Endothelial cell of umbilical vein (primary cell): ENCODE data around the gene CEP128. TPM values are rescaled to one million over a fixed set of nuclear protein-coding genes. Genes with fewer than 3 reads are reported as not detected.

ENCODE experiments used
- BruUV-seq: library from RNA; stranded (reverse); fragments of 400-500 nt; replicated peaks from 2 replicates; lab custom pipeline; 2021; lab: Mats Ljungman, UMichigan
- CTCF ChIA-PET: fragments of 300-600, 350-600 bp; sonication (Branson Sonifier 250); formaldehyde crosslinking; loops from one replicate; lab custom pipeline; 2021; ENCODE audit warnings: antibody characterized with exemption, inconsistent platforms; lab: Charles Lee
- POLR2A ChIA-PET: fragments of 300-600, 350-600 bp; sonication (Branson Sonifier 250); formaldehyde crosslinking; loops from one replicate; lab custom pipeline; 2021; ENCODE audit warnings: antibody characterized with exemption, inconsistent platforms; lab: Charles Lee
- DNase-seq: peaks from one replicate; pipeline ENCODE4 v3.0.0-alpha.2; 2011; ENCODE audit warnings: low read depth, low spot score
- FAIRE-seq: peaks from 2 replicates; lab custom pipeline; 2011; peaks lifted over from hg19 to GRCh38; lab: Jason Lieb, UNC
- H2AFZ ChIP-seq: 2 replicates; pipeline ENCODE4 v1.6.0; 2012; ENCODE audit warnings: low read depth, low read length, control low read depth, inconsistent platforms
- H3K27ac ChIP-seq: 2 replicates; pipeline ENCODE4 v1.5.1; 2011; ENCODE audit warnings: low read depth, mild to moderate bottlenecking, control low read depth, low read length, moderate library complexity; ENCODE audit not compliant: insufficient read depth
- H3K27me3 ChIP-seq, 2 experiments: 2 replicates each; pipeline versions ENCODE4 v1.6.0 to v1.6.1; 2011; ENCODE audit warnings: low read length in 2 of 2, mixed read lengths in 1 of 2; ENCODE audit not compliant: control insufficient read depth in 2 of 2, insufficient read depth in 2 of 2
- H3K36me3 ChIP-seq, 2 experiments: 2 replicates in 1 of 2; 3 replicates in 1 of 2; pipeline ENCODE4 v1.5.1; 2011; ENCODE audit warnings: low read length in 2 of 2, mild to moderate bottlenecking in 1 of 2, moderate library complexity in 1 of 2; ENCODE audit not compliant: control insufficient read depth in 2 of 2, insufficient read depth in 2 of 2; ENCODE audit errors: extremely low read depth in 1 of 2
- H3K4me1 ChIP-seq: 3 replicates; pipeline ENCODE4 v1.5.1; 2011; ENCODE audit warnings: mild to moderate bottlenecking, low read length; ENCODE audit not compliant: control insufficient read depth, insufficient read depth; ENCODE audit errors: extremely low read depth
- H3K4me2 ChIP-seq: 2 replicates; pipeline ENCODE4 v1.6.1; 2011; ENCODE audit warnings: low read length, control low read depth, mixed read lengths; ENCODE audit not compliant: insufficient read depth
- H3K4me3 ChIP-seq, 3 experiments: fragments of 200-600 bp in 1 of 3; sonication (generic), shearing (Covaris generic) in 1 of 3; replicated peaks in 1 of 3; 2 replicates each; pipeline ENCODE4 v1.5.1; 2011 to 2016; ENCODE audit warnings: control low read depth in 3 of 3, low read length in 3 of 3, mild to moderate bottlenecking in 2 of 3, inconsistent platforms in 1 of 3, low read depth in 1 of 3, moderate library complexity in 1 of 3; ENCODE audit not compliant: insufficient read depth in 1 of 3
- H3K79me2 ChIP-seq: 2 replicates; pipeline ENCODE4 v1.6.0; 2012; ENCODE audit warnings: low read length, inconsistent platforms; ENCODE audit not compliant: control insufficient read depth, insufficient read depth
- H3K9ac ChIP-seq: replicated peaks from 2 replicates; pipeline ENCODE3; 2011; ENCODE audit warnings: low read length, control low read depth; ENCODE audit not compliant: insufficient read depth; ENCODE audit errors: extremely low read depth
- H3K9me1 ChIP-seq: replicated peaks from 3 replicates; pipeline ENCODE4 v1.6.0; 2011; ENCODE audit warnings: mild to moderate bottlenecking, low read length; ENCODE audit not compliant: control insufficient read depth, insufficient read depth; ENCODE audit errors: extremely low read depth
- H3K9me3 ChIP-seq: replicated peaks from 2 replicates; pipeline ENCODE4 v1.5.1; 2012; ENCODE audit warnings: low read length, inconsistent platforms; ENCODE audit not compliant: control insufficient read depth, insufficient read depth
- H4K20me1 ChIP-seq: replicated peaks from 2 replicates; pipeline ENCODE3; 2011; ENCODE audit warnings: mild to moderate bottlenecking, low read length; ENCODE audit not compliant: control insufficient read depth, insufficient read depth; ENCODE audit errors: extremely low read depth
- CTCF ChIP-seq, 2 donors: IDR thresholded peaks; 1 replicate in 1 of 2; 2 replicates in 1 of 2; pipeline ENCODE4 v1.5.1; 2011; ENCODE audit warnings: low read length in 2 of 2, mild to moderate bottlenecking in 2 of 2, moderate library complexity in 2 of 2, control low read depth in 1 of 2, inconsistent platforms in 1 of 2, low read depth in 1 of 2; ENCODE audit not compliant: insufficient read depth in 1 of 2; ENCODE audit errors: extremely low read depth in 1 of 2
- EZH2 ChIP-seq: IDR thresholded peaks from 2 replicates; pipeline ENCODE4 v1.6.1; 2012; ENCODE audit warnings: borderline replicate concordance, low read depth, mild to moderate bottlenecking, moderate library complexity, low read length, inconsistent platforms; ENCODE audit not compliant: severe bottlenecking
- FOS ChIP-seq: IDR thresholded peaks from 2 replicates; pipeline ENCODE4 v1.6.1; 2011; ENCODE audit warnings: mild to moderate bottlenecking, low read length, moderate library complexity, borderline replicate concordance; ENCODE audit not compliant: insufficient read depth
- GATA2 ChIP-seq: IDR thresholded peaks from 2 replicates; pipeline ENCODE4 v1.7.0; 2011; ENCODE audit warnings: low read depth, mild to moderate bottlenecking, moderate library complexity, mixed read lengths, low read length; ENCODE audit not compliant: insufficient read length, insufficient read depth
- JUN ChIP-seq: IDR thresholded peaks from 2 replicates; pipeline ENCODE4 v1.6.1; 2011; ENCODE audit warnings: borderline replicate concordance, low read depth; ENCODE audit not compliant: insufficient read length, insufficient read depth
- MYC ChIP-seq: IDR thresholded peaks from one replicate; pipeline ENCODE4 v1.6.1; 2011; ENCODE audit warnings: mild to moderate bottlenecking, low read depth, low read length
- POLR2A ChIP-seq: IDR thresholded peaks from 2 replicates; pipeline ENCODE4 v1.6.1; 2012; ENCODE audit warnings: low read depth, mild to moderate bottlenecking, control low read depth, low read length
- POLR2AphosphoS5 ChIP-seq: IDR thresholded peaks from 2 replicates; pipeline ENCODE4 v1.6.1; 2012; ENCODE audit warnings: low read depth, mild to moderate bottlenecking, control low read depth, low read length, moderate library complexity; ENCODE audit not compliant: insufficient read depth
- dilution Hi-C: fragments of 300-500 bp; cut with MboI; formaldehyde crosslinking; loops from one replicate; pipeline ENCODE4 v1.15.0; 2019; ENCODE audit warnings: low sequenced_read_pairs; ENCODE audit not compliant: extremely low pct_ligation_motif_present
- intact Hi-C: fragments of 100-400 bp; cut with micrococcal nuclease; formaldehyde crosslinking; loops from one replicate; pipeline ENCODE4 v1.10.0; 2022
- polyA plus RNA-seq, 4 experiments: library from polyadenylated mRNA; depleted of rRNA in 3 of 4; stranded (reverse) in 3 of 4; unstranded in 1 of 4; fragments of >200 nt; gene quantifications; 2 replicates each; pipeline versions ENCODE4 v1.2.1 to v1.2.3, GENCODE V29; 2011 to 2012; ENCODE audit warnings: missing spikeins in 1 of 4
- total RNA-seq: library from RNA; stranded (reverse); gene quantifications from 2 replicates; pipeline ENCODE4 v1.2.3, GENCODE V29; 2021
- TF ChIP-seq, protein P1 (sequence below): IDR thresholded peaks from 2 replicates; pipeline ENCODE4 v1.6.1; 2011; ENCODE audit not compliant: insufficient read depth, insufficient read length

CEP128 gene
- total and polyA plus RNA-seq, 2 donors (not counting 3 experiments of a cell fraction or from before 2014, with no cell fraction given), result 0.91 to 23.7 TPM

GRCh38 chr14:80940146-80940545, 1.4 kb downstream of the CEP128 start:
- intact Hi-C loops, result loop anchor here (5.0 kb wide), 1 partner anchor 277 kb away; no protein-coding TSS in a partner anchor
- H3K4me2 ChIP-seq, result no peak overlapping the region

More at GRCh38 chr14:80940146-80940545, 1.4 kb downstream of the CEP128 start:
- Histone ChIP-seq H3K4me3 (no peak overlapping the region), H3K9ac (no peak overlapping the region), H3K9me3 (no peaks in the 10 kb centered on the region), H3K27me3 (no peaks in the 10 kb centered on the region), H3K4me1 (peaks cover 7% of the 10 kb centered on the region), H3K9me1 (no peaks in the 10 kb centered on the region), H3K36me3 (no peaks in the 10 kb centered on the region), H2AFZ (no peak overlapping the region), H3K79me2 (peaks cover 11% of the 10 kb centered on the region), H4K20me1 (no peaks in the 10 kb centered on the region), H3K27ac (no peak overlapping the region)
- FAIRE-seq (no peak), DNase-seq (no peak)
- ChIA-PET CTCF (interaction anchor here (1.5 to 4.0 kb wide), 3 partner anchors 18 to 77 kb away, joined by 3 to 17 read pairs (median 4); no protein-coding TSS in a partner anchor), POLR2A (no interaction called here)
- no TSS peak for BruUV-seq
- TF ChIP-seq CTCF (IDR thresholded peaks at IDR 0.05; ENCODE audit: extremely low read depth in 1 of 2, insufficient read depth in 1 of 2, low read depth in 1 of 2, low read length in 2 of 2) (no peak), JUN (no peak), GATA2 (no peak), MYC (no peak), POLR2AphosphoS5 (no peak), FOS (no peak), POLR2A (no peak), EZH2 (no peak)
- TF ChIP-seq, protein P1, sequence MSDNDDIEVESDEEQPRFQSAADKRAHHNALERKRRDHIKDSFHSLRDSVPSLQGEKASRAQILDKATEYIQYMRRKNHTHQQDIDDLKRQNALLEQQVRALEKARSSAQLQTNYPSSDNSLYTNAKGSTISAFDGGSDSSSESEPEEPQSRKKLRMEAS, result no peak
- dilution Hi-C loops, result no loop called here
